Measurements from ENCODE around the gene BRAF. TPM values are rescaled to one million over a fixed set of nuclear protein-coding genes. Genes with fewer than 3 reads are reported as not detected.
"Not testable (repeated sequence)": the region's sequence is repeated elsewhere in the genome, so short reads cannot be mapped to it uniquely, and the experiment has no call there.

Gene BRAF
- total and polyA plus RNA-seq, 2 donors from 2014 or later, result 8.0 to 43.9 TPM

- no peak for TF ChIP-seq CTCF (IDR thresholded peaks at IDR 0.05; ENCODE audit: borderline replicate concordance, extremely low read depth, insufficient read depth)
- Histone ChIP-seq H3K4me1 (ENCODE audit: control insufficient read depth in 2 of 3, insufficient read depth in 2 of 3, low read depth in 1 of 3, low read length in 3 of 3) (no peaks in the 10 kb centered on the region), H3K36me3 (ENCODE audit: control insufficient read depth in 2 of 3, insufficient read depth in 3 of 3, low read length in 3 of 3) (no peaks in the 10 kb centered on the region), H3K4me3 (ENCODE audit: low read length in 3 of 3) (no peak overlapping the region), H3K27ac (ENCODE audit: low read depth in 2 of 2, low read length in 2 of 2) (no peak overlapping the region), H3K9ac (ENCODE audit: low read length in 3 of 3) (no peak overlapping the region), H3K27me3 (ENCODE audit: control insufficient read depth, insufficient read depth, low read length) (no peaks in the 10 kb centered on the region), H3K9me3 (ENCODE audit: control insufficient read depth in 2 of 3, insufficient read depth in 1 of 3, low read length in 3 of 3) (no peaks in the 10 kb centered on the region)
- intact Hi-C loops (cut with DNase I), result no loop called here
- DNase-seq (no peak), FAIRE-seq (no peak)
Observed at GRCh38 chr7:140967438-140967837, 42.7 kb upstream of the BRAF start.

GRCh38 chr7:140966561-140967233 is 42.0 kb upstream of the BRAF start:
- no peaks in the 10 kb centered on the region for H3K27me3 ChIP-seq (ENCODE audit: control insufficient read depth, insufficient read depth, low read length)
- intact Hi-C loops (cut with DNase I), result no loop called here

GRCh38 chr7:140961117-140961516 is 36.4 kb upstream of the BRAF start:
- TF ChIP-seq CTCF (IDR thresholded peaks at IDR 0.05; ENCODE audit: borderline replicate concordance, extremely low read depth, insufficient read depth), result no peak
- peaks cover 0 to 4% (median 0%) of the 10 kb centered on the region in 3 donors for H3K9me3 ChIP-seq (ENCODE audit: control insufficient read depth in 2 of 3, insufficient read depth in 1 of 3, low read length in 3 of 3)
- no peak overlapping the region for H3K4me3 ChIP-seq (ENCODE audit: low read length in 3 of 3)
- FAIRE-seq (no peak), DNase-seq (no peak)
- H3K9ac ChIP-seq (ENCODE audit: low read length in 3 of 3), result no peak overlapping the region
- no peaks in the 10 kb centered on the region for H3K4me1 ChIP-seq (ENCODE audit: control insufficient read depth in 2 of 3, insufficient read depth in 2 of 3, low read depth in 1 of 3, low read length in 3 of 3)
- H3K27me3 ChIP-seq (ENCODE audit: control insufficient read depth, insufficient read depth, low read length), result no peaks in the 10 kb centered on the region
- intact Hi-C loops (cut with DNase I), result no loop called here
- no peaks in the 10 kb centered on the region for H3K36me3 ChIP-seq (ENCODE audit: control insufficient read depth in 2 of 3, insufficient read depth in 3 of 3, low read length in 3 of 3)
- no peak overlapping the region for H3K27ac ChIP-seq (ENCODE audit: low read depth in 2 of 2, low read length in 2 of 2)

More at GRCh38 chr7:140966561-140967233, 42.0 kb upstream of the BRAF start:
- DNase-seq, result no peak
- Histone ChIP-seq H3K4me1 (ENCODE audit: control insufficient read depth in 2 of 3, insufficient read depth in 2 of 3, low read depth in 1 of 3, low read length in 3 of 3) (no peaks in the 10 kb centered on the region), H3K36me3 (ENCODE audit: control insufficient read depth in 2 of 3, insufficient read depth in 3 of 3, low read length in 3 of 3) (no peaks in the 10 kb centered on the region), H3K27ac (ENCODE audit: low read depth in 2 of 2, low read length in 2 of 2) (no peak overlapping the region), H3K9me3 (ENCODE audit: control insufficient read depth in 2 of 3, insufficient read depth in 1 of 3, low read length in 3 of 3) (no peaks in the 10 kb centered on the region), H3K9ac (ENCODE audit: low read length in 3 of 3) (no peak overlapping the region), H3K4me3 (ENCODE audit: low read length in 3 of 3) (no peak overlapping the region)
- no peak for TF ChIP-seq CTCF (IDR thresholded peaks at IDR 0.05; ENCODE audit: borderline replicate concordance, extremely low read depth, insufficient read depth)
- no peak for FAIRE-seq

- H3K27ac ChIP-seq (ENCODE audit: low read depth in 2 of 2, low read length in 2 of 2); intact Hi-C loops (cut with DNase I); FAIRE-seq; H3K9ac ChIP-seq (ENCODE audit: low read length in 3 of 3); H3K4me3 ChIP-seq (ENCODE audit: low read length in 3 of 3); H3K9me3 ChIP-seq (ENCODE audit: control insufficient read depth in 2 of 3, insufficient read depth in 1 of 3, low read length in 3 of 3); DNase-seq; H3K36me3 ChIP-seq (ENCODE audit: control insufficient read depth in 2 of 3, insufficient read depth in 3 of 3, low read length in 3 of 3); H3K27me3 ChIP-seq (ENCODE audit: control insufficient read depth, insufficient read depth, low read length); H3K4me1 ChIP-seq (ENCODE audit: control insufficient read depth in 2 of 3, insufficient read depth in 2 of 3, low read depth in 1 of 3, low read length in 3 of 3): not testable (repeated sequence)
Observed at GRCh38 chr7:140956997-140957396, 32.3 kb upstream of the BRAF start.
